Raji (cell line): ENCODE measurements around the gene ATP1A2.

Experiments used
- POLR2A ChIP-seq: IDR thresholded peaks from 2 replicates; pipeline ENCODE4 v1.6.1; 2011; ENCODE audit warnings: low read depth, low read length, control low read depth; ENCODE audit not compliant: insufficient read depth

ATP1A2 gene

DNA sequence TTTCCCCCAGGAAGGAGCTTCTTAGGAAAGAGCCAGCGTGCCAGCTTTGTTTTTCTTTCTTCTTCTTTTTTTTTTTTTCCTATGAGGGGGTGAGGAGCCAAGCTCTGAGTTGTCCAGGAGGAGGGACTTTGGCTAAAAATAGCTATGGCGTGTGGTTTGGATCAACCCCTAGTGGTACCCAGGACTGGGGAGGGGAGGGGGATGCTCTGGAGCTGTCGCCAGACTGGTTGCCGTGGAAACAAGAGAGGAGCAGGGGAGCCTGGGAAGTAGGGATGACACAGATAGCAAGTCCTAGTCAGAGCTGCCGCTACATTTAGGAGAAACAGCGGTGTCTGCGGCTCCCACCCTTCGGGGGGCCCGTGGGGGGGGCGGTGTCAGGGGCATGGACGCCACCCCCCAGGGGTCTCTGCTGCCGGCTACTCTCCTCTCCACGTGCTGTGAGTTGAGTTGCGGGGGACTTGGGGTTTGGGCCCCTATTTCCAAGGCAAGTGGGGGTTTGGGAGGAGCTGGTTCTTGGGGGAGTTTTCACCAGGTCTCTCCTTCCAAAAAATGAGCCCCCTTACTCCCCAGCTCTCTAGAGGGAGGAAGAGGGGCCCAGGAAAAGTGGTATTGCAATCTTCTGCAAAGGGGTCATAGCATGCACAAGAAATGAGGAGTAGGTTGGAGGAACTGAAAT lies 34.2 kb upstream of the ATP1A2 start, which contains the start of gene KCNJ9:
KCNJ9 (plus strand) TSS at position 278 of the 676 bp plus-strand sequence. CDS start 2,493 bp downstream, outside the sequence.
- TF ChIP-seq POLR2A: no peak

DNA sequence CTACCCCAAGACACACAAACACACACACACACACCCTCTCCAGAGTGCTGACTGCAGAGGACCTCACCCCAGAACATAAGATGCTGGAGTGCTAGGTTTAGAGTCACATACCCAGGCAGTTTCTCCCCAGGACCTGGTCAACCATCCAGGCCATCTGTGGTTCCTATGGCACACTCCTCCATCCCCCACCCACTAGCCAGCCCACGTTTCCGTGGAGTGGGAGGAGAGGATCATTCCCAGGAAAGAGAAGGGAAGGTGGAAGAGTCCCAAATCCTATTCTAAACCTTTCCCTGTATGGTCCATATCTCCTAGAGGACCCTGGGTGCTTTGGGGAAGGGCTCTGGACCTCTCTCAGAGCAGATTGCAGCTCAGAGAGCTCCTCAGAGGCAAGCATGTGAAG lies 33.1 kb upstream of the ATP1A2 start:
- TF ChIP-seq POLR2A: no peak

DNA sequence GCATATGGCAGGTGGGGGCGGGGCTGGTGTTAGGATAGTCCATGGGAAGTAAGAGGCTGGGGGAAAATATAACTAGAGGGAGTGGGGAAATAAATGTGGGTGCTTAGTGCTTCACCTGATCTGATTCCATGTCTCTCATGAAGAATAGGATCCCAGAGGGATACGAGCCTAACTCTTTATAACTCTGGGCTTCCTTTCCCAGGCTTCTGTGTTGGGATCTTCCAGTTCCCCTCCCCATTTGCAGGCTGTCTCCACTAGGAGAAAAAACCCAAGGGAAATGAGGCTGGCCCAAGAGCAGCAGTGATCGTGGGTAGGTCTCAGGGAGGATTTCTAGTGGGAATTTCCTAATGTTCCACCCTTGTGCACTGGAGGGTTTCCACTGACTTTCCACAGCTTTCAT lies 32.6 kb upstream of the ATP1A2 start:
- no peak for TF ChIP-seq POLR2A

DNA sequence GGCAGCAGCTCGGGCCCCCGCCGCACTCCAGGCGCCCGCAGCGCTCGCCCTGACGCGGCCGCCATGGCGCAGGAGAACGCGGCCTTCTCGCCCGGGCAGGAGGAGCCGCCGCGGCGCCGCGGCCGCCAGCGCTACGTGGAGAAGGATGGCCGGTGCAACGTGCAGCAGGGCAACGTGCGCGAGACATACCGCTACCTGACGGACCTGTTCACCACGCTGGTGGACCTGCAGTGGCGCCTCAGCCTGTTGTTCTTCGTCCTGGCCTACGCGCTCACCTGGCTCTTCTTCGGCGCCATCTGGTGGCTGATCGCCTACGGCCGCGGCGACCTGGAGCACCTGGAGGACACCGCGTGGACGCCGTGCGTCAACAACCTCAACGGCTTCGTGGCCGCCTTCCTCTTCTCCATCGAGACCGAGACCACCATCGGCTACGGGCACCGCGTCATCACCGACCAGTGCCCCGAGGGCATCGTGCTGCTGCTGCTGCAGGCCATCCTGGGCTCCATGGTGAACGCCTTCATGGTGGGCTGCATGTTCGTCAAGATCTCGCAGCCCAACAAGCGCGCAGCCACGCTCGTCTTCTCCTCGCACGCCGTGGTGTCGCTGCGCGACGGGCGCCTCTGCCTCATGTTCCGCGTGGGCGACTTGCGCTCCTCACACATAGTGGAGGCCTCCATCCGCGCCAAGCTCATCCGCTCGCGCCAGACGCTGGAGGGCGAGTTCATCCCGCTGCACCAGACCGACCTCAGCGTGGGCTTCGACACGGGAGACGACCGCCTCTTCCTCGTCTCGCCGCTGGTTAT lies 31.4 kb upstream of the ATP1A2 start:
- no peak for TF ChIP-seq POLR2A

DNA sequence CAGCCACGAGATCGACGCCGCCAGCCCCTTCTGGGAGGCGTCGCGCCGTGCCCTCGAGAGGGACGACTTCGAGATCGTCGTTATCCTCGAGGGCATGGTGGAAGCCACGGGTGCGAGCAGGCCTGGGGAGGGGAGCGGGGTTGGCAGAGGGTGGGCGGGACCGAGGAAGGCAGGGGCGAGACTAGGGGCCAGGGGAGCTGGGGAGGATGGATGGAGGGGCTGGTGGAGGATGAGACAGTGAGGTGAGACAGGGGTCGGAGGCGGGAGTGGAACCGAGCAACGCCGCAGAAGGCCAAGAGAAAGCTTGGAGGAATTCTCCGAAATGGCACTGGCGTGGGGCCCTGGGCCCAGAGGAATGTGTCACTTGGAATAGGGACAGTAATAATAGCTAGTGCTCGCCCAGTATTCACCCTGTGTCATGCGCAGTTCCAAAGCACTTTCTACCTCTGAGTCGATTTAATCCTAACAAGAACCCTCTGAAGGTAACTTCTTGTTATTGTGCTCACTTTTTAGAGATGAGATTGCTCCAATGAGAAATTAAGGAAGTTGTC lies 30.7 kb upstream of the ATP1A2 start:
- TF ChIP-seq POLR2A: no peak

DNA sequence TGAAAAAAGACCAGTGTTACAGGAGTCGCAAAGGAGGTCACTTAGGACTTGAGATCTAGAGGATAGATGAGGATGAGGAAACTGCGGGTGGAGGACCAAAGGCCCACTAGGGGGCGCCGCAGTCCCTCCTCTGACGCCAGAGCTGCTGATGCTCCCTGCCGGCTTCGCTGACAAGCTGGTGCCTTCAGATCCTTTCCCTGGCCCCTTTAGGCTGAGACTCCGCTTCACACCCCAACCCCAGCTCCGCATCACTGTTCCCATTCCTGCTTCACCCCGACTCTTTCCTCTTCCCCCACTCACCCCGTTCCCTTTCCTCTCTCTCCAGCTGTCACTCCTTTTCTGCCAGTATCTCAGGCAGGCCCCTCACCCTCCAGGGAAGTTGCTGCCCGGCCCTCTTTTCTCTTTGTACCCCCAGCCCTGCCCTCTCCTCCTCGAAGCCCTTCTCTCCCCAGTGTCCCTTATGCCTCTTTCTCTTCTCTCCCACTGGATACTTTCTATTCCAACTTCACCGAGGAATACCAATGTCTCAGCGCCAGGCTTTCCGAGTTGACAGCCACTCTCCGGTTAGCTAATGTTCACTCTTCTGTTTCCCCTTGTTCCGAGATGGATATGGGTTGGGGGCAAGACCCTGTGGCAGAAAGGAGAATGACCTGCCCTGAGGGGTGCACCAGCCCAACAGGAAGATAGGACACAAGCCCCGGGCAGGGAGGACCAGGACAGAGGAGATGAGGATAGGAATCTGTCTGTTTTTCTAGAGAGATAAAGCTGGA lies 29.7 kb upstream of the ATP1A2 start:
- no peak for TF ChIP-seq POLR2A

DNA sequence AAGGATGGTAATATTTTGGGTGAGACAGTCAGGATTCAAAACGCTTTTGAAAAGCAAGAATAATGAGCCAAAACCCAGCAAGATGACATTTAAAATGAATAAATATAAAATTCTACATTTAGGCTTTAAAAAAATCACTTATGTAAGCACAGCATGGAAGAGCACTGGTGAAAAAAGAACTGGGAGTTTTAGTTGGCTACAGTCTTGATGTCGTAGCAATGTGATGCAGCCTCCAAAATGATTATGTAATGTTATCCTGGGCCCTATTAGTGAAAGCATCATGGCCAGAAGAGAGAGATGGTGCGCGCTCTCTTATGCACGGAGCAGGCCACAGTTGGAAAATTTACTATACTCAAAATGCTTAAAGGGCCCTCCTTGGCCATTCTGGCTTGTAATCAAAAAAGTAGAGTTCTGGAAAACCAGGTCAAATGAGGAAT lies 29.1 kb upstream of the ATP1A2 start:
- TF ChIP-seq POLR2A: no peak

DNA sequence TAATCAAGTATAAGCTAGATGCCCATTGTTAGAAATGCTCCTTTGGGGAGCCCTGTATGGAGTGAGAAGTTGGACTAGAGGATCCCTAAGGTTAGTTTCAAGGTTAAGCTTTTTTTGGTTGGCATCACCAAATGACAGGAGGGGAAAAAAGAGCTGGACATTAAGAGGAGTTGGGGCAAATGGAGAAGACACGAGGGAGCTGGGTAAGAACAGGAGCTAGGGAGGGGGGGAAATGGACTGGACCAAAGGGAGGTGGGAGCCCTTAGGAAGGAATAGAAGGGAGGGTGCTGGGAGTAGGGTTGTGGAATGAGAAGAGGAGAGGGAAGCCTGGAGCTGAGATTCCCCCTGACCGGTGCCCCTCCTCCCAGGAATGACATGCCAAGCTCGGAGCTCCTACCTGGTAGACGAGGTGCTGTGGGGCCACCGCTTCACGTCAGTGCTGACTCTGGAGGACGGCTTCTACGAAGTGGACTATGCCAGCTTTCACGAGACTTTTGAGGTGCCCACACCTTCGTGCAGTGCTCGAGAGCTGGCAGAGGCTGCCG lies 28.4 kb upstream of the ATP1A2 start:
- no peak for TF ChIP-seq POLR2A

DNA sequence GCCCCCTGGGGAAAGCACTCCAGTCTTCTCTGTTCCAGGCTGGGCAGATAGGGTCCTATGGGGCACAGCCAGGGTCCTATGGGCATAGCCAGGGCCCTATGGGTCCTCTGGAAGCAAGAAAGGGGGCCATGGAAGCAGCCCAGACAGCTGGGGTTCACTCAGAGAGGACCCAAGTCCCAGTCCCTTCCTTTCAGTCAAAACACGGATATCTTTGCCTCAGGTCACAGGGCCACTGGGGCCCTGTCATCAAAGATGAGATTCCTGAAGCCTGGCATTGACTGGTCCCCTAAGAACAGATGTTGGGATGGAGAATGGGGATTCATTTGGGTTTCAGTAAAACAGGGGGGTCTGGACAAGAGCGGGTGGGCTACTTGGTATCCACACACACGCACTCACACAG lies 25.7 kb upstream of the ATP1A2 start:
- TF ChIP-seq POLR2A: no peak

DNA sequence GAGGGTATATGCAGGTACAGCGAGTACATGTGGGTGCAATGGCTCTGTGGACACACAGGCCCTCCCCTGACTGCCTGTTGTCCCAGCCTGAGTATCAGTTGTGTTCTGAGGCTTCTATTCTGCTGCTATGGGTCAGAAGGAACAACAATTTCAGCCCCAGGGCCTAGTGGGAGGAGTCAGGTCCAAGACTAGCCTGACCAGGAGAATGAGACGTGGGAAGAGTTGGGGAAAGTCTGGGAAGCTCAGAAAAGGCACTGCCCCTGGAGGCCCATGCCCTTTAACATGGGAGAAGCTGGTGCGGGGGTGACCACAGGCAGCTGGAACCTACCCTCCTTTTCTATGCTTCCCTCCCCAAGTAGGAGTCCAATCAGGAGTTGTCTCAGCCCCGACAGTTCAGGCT lies 24.8 kb upstream of the ATP1A2 start:
- TF ChIP-seq POLR2A: no peak

DNA sequence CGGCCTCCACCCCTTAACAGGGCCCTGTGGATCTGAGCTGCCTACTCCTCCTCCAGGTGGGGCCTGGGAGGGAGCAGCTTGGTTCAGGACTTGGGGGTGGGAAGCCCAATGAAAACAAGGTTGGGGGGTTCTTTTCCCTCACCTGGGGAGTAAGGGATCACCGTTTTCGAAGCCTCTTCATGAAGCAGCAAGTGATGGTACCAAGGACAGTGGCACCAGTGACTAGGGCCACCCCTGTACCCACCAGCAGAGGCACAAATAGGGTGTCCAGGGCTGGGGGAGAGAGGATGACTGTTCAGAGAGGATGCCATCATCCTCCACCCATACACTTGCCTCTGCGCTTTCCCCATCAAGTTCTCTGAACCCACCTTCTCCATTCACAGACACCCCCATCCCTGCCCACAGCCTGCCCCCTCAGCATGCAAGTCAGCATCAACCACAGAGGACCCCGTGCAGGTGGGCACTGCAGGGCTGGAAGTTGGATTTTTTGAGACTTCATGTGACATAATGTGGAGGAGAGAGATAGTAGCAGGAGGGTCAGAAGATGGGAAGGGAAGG lies 23.8 kb upstream of the ATP1A2 start:
- no peak for TF ChIP-seq POLR2A

DNA sequence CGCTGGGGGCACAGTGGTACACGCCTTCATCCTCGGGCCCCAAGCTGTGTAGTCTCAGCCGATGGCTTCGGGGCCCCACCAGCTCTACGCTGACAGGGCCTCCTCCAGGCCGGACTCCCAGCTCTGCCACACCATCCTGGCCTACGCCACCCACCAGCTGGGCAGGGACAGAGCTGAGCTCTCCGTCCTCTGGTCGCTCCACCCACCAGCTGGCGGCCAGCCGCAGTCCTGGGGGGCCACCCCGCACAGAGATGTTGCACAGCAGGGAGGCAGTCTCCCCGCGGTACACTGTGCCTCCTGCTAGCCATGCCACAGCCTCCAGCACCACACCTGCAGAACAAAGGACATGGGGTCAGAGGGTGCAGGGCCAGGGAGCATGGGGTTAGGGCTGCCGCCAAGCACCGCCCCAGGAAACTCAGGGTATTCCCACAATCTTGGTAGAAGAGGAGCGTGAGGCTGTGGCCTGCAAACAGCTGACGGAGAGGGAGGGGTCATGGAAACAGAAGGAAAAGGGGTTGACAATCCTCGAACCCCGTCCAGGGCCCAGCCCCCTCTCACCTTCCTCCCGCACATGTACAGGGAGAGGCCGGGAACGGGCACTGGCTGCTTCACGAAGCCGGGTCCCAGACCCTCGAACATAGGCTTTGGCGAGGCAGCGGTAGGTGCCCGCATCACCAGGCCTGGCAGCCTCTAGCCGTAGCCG lies 23.0 kb upstream of the ATP1A2 start:
- no peak for TF ChIP-seq POLR2A

DNA sequence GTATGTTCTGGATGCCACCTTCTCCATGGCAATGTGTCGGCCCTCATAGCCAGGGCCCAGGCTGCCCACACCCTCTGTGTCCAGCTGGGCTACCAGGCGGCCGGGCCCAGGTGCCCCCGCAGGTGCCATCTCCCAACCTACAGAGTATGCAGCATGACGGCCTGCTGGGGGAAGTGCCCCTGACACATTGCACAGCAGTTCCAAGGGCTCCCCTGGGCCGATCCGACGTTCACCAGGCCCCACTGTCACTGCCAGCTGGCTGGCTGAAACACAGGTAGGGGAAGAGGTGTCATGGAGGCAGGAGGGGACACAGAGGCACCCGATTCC lies 22.5 kb upstream of the ATP1A2 start:
- no peak for TF ChIP-seq POLR2A

DNA sequence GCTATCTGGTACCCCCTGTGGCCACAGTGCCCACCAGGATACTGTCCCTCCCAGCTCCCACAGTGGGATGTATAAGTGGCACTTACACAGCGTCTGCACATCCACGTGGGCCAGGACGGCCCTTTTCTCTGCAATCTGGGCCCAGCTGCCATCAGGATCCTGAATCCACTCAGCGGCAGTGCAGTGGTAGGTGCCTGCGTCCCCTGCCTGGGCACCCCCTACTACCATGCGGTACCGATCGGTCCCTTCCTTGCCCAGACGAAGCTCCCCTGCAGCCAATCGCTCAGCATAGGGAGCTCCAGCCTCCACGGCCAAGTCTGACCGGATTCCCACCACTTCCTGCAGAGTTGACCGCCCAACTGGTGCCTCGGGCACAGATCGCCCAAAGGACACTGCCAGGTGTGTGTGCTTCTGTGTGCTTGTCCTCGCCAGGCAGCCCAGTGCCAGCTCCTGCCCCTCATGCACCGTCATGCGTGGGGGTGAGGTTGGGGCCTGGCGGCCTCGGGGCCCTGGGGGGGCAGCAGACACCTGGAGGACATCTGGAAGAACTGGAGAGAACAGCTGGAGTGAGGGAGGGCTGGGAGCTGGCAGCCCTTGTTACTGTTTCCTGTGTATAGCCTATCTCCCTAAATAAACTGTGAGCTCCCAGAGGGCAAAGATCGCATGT lies 21.8 kb upstream of the ATP1A2 start:
- no peak for TF ChIP-seq POLR2A
